ENCODE measurements around the gene GRB7.
"Not testable (repeated sequence)": the region's sequence is repeated elsewhere in the genome, so short reads cannot be mapped to it uniquely, and the experiment has no call there.

GRB7 gene

DNA sequence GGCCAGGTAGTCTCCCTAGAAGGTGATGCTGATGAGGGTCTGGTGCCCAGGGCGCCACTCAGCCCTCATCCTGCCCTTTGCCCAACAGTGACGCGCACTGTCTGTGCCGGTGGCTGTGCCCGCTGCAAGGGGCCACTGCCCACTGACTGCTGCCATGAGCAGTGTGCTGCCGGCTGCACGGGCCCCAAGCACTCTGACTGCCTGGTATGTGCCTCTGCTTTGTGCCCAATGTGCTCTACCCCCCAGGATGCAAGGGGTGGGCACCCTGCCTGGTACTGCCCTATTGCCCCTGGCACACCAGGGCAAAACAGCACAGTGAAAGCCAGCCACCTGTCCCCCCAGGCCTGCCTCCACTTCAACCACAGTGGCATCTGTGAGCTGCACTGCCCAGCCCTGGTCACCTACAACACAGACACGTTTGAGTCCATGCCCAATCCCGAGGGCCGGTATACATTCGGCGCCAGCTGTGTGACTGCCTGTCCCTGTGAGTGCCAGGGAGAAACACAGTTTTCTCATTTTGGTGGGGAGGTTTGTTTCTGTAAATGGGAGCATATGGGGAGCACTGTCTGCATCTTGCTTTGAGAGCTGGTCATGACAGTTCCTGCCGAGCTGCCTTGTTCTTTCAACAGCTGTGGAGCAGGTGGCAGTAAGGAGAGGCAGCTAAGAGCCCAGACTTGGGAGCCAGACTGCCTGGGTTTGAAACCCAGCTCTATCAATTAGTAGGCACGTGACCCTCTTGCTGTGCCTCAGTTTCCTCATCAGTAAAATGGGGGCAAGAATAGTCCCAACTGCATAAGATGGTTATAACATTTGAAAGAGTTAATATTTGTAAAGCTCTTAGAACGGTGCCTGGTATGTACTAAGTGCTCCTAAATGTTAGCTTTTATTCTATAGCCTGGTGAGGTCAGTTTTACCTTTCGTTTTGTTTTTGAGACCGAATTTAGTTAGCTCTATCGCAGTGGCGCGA, 27.5 kb upstream of the GRB7 start:
- peak; percentile 17 for DNase-seq (ENCODE audit: low spot score)

DNA sequence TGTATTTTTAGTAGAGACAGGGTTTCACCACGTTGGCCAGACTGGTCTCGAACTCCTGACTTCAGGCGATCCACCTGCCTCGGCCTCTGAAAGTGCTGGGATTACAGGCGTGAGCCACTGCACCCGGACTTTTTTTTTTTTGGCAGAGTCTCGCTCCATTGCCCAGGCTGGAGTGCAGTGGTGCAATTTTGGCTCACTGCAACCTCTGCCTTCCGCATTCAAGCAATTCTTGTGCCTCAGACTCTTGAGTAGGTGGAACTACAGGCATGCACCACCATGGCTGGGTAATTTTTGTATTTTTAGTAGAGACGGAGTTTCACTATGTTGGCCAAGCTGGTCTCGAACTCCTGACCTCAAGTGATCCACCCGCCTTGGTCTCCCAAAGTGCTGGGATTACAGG, 26.7 kb upstream of the GRB7 start:
- DNase-seq (ENCODE audit: low spot score): not testable (repeated sequence)

GRCh38 chr17:39711851-39712250, 25.9 kb upstream of the GRB7 start:
- no peak for DNase-seq (ENCODE audit: low spot score)

GRCh38 chr17:39714234-39714633, 23.5 kb upstream of the GRB7 start:
- no peak for DNase-seq (ENCODE audit: low spot score)

GRCh38 chr17:39715375-39716072, 22.2 kb upstream of the GRB7 start:
- no peak for DNase-seq (ENCODE audit: low spot score)

- no peak for DNase-seq (ENCODE audit: low spot score)
These were observed 21.5 kb upstream of the GRB7 start for GRCh38 chr17:39716073-39716818.

DNA sequence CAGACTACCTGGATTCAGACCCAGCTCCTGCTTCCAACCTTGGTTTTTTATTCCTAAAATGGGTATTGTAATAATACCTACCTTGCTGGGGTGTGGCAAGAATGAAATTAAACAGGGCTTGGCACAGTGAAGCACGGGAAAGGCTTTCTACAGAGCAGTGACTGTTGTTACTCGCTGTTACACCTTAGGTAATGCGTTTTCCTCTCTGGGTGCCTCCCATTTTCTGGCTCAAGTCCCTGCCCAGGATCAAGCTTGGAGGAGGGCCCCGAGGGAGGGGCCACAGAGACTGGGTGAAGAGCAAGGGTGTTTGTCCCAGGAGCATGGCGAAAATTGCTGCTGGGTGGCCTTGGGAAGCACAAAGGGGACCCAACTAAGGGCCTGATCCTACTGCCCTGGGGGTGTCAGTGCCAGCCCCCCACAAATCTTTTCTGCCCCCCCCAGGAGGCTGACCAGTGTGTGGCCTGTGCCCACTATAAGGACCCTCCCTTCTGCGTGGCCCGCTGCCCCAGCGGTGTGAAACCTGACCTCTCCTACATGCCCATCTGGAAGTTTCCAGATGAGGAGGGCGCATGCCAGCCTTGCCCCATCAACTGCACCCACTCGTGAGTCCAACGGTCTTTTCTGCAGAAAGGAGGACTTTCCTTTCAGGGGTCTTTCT, 20.7 kb upstream of the GRB7 start:
- DNase-seq (ENCODE audit: low spot score): no peak

- no peak for DNase-seq (ENCODE audit: low spot score)
These were observed 20.1 kb upstream of the GRB7 start for GRCh38 chr17:39717660-39718059.

GRCh38 chr17:39719563-39720355, 18.0 kb upstream of the GRB7 start:
- DNase-seq (ENCODE audit: low spot score): no peak

GRCh38 chr17:39722104-39722503, 15.6 kb upstream of the GRB7 start:
- no peak for DNase-seq (ENCODE audit: low spot score)

GRCh38 chr17:39722965-39723848, 14.5 kb upstream of the GRB7 start:
- no peak for DNase-seq (ENCODE audit: low spot score)

DNA sequence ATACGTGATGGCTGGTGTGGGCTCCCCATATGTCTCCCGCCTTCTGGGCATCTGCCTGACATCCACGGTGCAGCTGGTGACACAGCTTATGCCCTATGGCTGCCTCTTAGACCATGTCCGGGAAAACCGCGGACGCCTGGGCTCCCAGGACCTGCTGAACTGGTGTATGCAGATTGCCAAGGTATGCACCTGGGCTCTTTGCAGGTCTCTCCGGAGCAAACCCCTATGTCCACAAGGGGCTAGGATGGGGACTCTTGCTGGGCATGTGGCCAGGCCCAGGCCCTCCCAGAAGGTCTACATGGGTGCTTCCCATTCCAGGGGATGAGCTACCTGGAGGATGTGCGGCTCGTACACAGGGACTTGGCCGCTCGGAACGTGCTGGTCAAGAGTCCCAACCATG, 13.0 kb upstream of the GRB7 start:
- no peak for DNase-seq (ENCODE audit: low spot score)

DNA sequence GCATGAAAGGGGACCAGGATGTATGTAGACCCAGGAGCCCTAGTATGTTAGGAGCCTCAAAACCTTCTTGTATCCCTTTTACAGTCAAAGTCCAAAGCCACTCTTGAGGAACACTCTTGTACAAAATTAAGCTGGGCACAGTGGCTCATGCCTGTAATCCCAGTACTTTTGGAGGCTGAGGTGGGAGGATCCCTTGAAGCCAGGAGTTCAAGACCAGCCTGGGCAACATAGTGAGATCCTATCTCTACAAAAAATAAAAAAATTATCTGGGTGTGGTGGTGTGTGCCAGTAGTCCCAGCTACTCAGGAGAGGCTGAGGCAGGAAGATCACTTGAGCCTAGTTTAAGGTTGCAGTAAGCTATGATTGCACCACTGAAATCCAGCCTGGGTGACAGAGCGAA, 11.8 kb upstream of the GRB7 start:
- DNase-seq (ENCODE audit: low spot score): not testable (repeated sequence)

DNA sequence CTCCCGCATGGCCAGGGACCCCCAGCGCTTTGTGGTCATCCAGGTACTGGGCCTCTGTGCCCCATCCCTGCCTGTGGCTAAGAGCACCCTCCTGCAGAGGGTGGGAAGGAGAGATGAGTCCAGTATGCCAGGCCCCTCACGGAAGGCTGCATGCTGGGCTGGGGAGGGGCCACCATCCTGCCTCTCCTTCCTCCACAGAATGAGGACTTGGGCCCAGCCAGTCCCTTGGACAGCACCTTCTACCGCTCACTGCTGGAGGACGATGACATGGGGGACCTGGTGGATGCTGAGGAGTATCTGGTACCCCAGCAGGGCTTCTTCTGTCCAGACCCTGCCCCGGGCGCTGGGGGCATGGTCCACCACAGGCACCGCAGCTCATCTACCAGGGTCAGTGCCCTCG, 11.1 kb upstream of the GRB7 start:
- DNase-seq (ENCODE audit: low spot score): no peak

DNA sequence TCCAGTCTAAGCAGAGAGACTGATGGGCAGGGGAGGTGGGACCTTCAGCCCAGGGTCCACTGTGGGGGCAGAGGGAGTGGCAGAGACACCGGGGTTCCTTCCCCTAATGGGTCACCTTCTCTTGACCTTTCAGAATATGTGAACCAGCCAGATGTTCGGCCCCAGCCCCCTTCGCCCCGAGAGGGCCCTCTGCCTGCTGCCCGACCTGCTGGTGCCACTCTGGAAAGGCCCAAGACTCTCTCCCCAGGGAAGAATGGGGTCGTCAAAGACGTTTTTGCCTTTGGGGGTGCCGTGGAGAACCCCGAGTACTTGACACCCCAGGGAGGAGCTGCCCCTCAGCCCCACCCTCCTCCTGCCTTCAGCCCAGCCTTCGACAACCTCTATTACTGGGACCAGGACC, 10.2 kb upstream of the GRB7 start:
- no peak for DNase-seq (ENCODE audit: low spot score)

- DNase-seq (ENCODE audit: low spot score): no peak
These were observed 8.4 kb upstream of the GRB7 start for GRCh38 chr17:39729280-39729851.

DNA sequence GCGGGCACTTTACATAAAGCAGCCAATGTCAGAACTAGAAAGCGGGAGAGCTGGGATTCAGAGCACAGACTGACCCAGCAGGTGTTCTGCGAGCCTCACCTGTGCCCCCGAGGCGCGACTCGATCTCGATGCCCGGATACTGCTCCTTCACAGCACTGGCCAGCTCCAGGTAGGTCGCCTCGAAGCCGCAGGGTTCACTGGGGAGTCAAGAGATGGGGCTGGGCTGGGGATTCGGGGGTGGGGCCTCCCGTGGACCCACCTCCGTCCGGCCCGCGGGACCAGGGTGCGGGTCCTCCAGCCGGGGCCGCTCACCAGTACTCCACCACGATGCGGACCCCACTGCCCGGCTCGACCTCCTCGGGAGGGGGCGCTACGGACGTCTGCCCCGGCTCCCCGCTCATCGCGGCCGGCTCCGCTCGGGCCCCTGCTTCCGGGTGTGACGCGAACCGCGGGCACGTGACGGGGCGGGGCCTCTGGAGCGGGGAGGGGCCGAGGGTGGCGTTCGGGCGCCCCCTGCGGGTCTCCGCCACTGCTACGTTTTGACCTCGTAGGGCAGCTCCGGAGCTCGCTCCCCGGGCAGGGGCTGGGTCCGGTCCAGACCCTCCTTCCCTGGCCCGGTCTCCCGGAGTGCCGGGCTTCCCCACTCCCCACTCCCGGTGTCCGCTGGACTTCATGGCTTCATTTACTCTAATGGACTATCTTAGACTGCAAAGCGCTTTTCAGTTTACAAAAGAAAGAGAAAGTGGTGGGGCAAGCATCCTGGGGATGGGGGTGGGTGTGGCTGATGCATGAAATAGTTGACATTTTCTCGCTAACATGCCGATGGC, 7.4 kb upstream of the GRB7 start, which contains the start of gene MIEN1:
MIEN1 (minus strand) TSS at position 438 of the 827 bp plus-strand sequence; CDS start at position 401, 37 bp downstream.
- peak; percentile 74 for DNase-seq (ENCODE audit: low spot score)

GRCh38 chr17:39732586-39732985, 5.2 kb upstream of the GRB7 start:
- no peak for DNase-seq (ENCODE audit: low spot score)

- no peak for DNase-seq (ENCODE audit: low spot score)
These were observed 1.9 kb upstream of the GRB7 start for GRCh38 chr17:39735882-39736281.
